Type B pancreatic cell (in vitro differentiated cells): Measurements from ENCODE around the gene SLC17A4. TPM values are rescaled to one million over a fixed set of nuclear protein-coding genes. Genes with fewer than 3 reads are reported as not detected.

Source experiments
- DNase-seq: peaks from one replicate; pipeline ENCODE4 v3.0.0; 2021; ENCODE audit warnings: mixed read lengths; ENCODE audit not compliant: unreplicated experiment; ENCODE audit errors: extremely low spot score
- H3K27ac Mint-ChIP-seq: 2 replicates; pipeline ENCODE4 v1.8.0; 2021; ENCODE audit warnings: mild to moderate bottlenecking, mixed read lengths
- H3K27me3 Mint-ChIP-seq: 2 replicates; pipeline ENCODE4 v1.8.0; 2021; ENCODE audit warnings: mixed read lengths
- H3K36me3 Mint-ChIP-seq: 2 replicates; pipeline ENCODE4 v1.8.0; 2021; ENCODE audit warnings: mixed read lengths
- H3K4me1 Mint-ChIP-seq: one replicate; pipeline ENCODE4 v1.8.0; 2021; ENCODE audit warnings: mixed read lengths; ENCODE audit not compliant: unreplicated experiment
- H3K4me3 Mint-ChIP-seq: 2 replicates; pipeline ENCODE4 v1.8.0; 2021; ENCODE audit warnings: mild to moderate bottlenecking, mixed read lengths
- H3K9me3 Mint-ChIP-seq: 2 replicates; pipeline ENCODE4 v1.8.0; 2021; ENCODE audit warnings: mixed read lengths
- CTCF ChIP-seq: fragments of 200-600 bp; sonication (generic); conservative IDR thresholded peaks from 2 replicates; pipeline ENCODE4 v1.5.0; 2021; ENCODE audit warnings: antibody characterized with exemption, mild to moderate bottlenecking
- total RNA-seq: library from RNA; stranded (reverse); gene quantifications from 2 replicates; pipeline ENCODE4 v1.2.1, GENCODE V29; 2021; ENCODE audit warnings: low replicate concordance

Gene SLC17A4
- total RNA-seq, 1 donor from 2014 or later, result 1.0 TPM

DNA sequence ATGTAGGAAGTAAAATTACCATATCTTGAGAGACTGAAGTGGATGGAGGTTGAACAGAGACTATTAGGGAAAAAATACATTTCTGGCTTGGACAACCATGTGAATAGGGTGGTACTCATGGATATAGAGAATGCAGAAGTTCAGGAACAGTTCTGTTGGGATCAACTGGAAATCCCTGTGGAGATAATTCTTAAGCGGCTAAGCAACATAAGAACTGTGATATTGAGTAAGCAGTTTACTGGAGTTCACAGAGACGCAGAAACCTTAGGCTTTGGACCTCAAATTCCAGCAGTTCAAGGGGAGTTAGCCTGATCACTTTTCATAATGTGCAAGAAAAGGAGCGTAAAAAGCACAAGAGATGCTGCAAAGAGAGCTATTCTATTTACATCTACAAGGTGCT lies 23.6 kb upstream of the SLC17A4 start:
- Mint-ChIP-seq H3K4me3 (no peak overlapping the region), H3K36me3 (no peaks in the 10 kb centered on the region)
- no peak for TF ChIP-seq CTCF

DNA sequence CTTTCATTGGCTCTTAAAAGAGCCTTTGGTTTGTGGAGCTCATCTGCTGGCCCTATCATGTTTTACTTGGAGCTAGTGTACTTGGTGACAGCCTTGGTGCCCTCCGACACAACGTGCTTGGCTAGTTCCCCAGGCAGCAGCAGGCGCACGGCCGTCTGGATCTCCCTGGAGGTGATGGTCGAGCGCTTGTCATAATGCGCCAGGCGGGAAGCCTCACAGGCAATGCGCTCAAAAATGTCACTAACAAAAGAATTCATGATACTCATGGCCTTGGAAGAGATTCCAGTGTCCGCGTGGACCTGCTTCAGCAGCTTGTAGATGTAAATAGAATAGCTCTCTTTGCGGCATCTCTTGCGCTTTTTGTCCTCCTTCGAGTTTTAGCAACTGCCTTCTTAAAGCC lies 22.8 kb upstream of the SLC17A4 start:
- Mint-ChIP-seq H3K27ac (no peak overlapping the region), H3K4me1 (no peaks in the 10 kb centered on the region), H3K36me3 (no peaks in the 10 kb centered on the region), H3K4me3 (no peak overlapping the region), H3K27me3 (peaks cover 12% of the 10 kb centered on the region), H3K9me3 (no peaks in the 10 kb centered on the region)
- no peak for TF ChIP-seq CTCF
- DNase-seq, result no peak

More for the DNA sequence above, 23.6 kb upstream of the SLC17A4 start:
- H3K9me3 Mint-ChIP-seq, result no peaks in the 10 kb centered on the region
- H3K27me3 Mint-ChIP-seq, result peaks cover 12% of the 10 kb centered on the region
- no peak overlapping the region for H3K27ac Mint-ChIP-seq
- no peaks in the 10 kb centered on the region for H3K4me1 Mint-ChIP-seq
- DNase-seq, result no peak

GRCh38 chr6:25732468-25733198 lies 21.9 kb upstream of the SLC17A4 start:
- Mint-ChIP-seq H3K9me3 (no peaks in the 10 kb centered on the region), H3K27ac (no peak overlapping the region), H3K27me3 (peaks cover 12% of the 10 kb centered on the region), H3K4me1 (no peaks in the 10 kb centered on the region), H3K36me3 (no peaks in the 10 kb centered on the region), H3K4me3 (no peak overlapping the region)
- no peak for DNase-seq
- TF ChIP-seq CTCF, result no peak

GRCh38 chr6:25735261-25735660 lies 19.3 kb upstream of the SLC17A4 start:
- H3K36me3 Mint-ChIP-seq, result no peaks in the 10 kb centered on the region
- H3K9me3 Mint-ChIP-seq, result no peaks in the 10 kb centered on the region
- no peak for DNase-seq
- TF ChIP-seq CTCF, result no peak
- no peak overlapping the region for H3K4me3 Mint-ChIP-seq
- H3K27ac Mint-ChIP-seq, result no peak overlapping the region
- no peaks in the 10 kb centered on the region for H3K4me1 Mint-ChIP-seq
- H3K27me3 Mint-ChIP-seq, result peaks cover 9% of the 10 kb centered on the region

GRCh38 chr6:25743868-25744267 lies 10.7 kb upstream of the SLC17A4 start:
- no peaks in the 10 kb centered on the region for H3K4me1 Mint-ChIP-seq
- H3K27me3 Mint-ChIP-seq, result no peaks in the 10 kb centered on the region
- no peak for TF ChIP-seq CTCF
- H3K36me3 Mint-ChIP-seq, result no peaks in the 10 kb centered on the region
- DNase-seq, result no peak
- H3K9me3 Mint-ChIP-seq, result no peaks in the 10 kb centered on the region
- H3K27ac Mint-ChIP-seq, result no peak overlapping the region
- no peak overlapping the region for H3K4me3 Mint-ChIP-seq
